ENCODE results near the gene LEKR1.

- TF ChIP-seq POLR2AphosphoS5 (IDR thresholded peaks at IDR 0.05; ENCODE audit: low read depth, low read length) = no peak
- TF ChIP-seq REST (IDR thresholded peaks at IDR 0.05; ENCODE audit: insufficient read depth in 1 of 2, low read depth in 2 of 2, low read length in 2 of 2) = no peak
- no peak for TF ChIP-seq TAF1 (IDR thresholded peaks at IDR 0.05; ENCODE audit: borderline replicate concordance, insufficient read depth, low read length)
These were observed 237.3 kb downstream of the LEKR1 start for GRCh38 chr3:157063469-157063868.

Measured in PFSK-1 (cell line).